CD14-positive monocyte (primary cell): ENCODE data around the gene FOXL2. TPM values are rescaled to one million over a fixed set of nuclear protein-coding genes. Genes with fewer than 3 reads are reported as not detected.

Experiments used
- DNase-seq, 3 donors: peaks; one replicate each; pipeline ENCODE4 v3.0.0-alpha.2; 2011 to 2022
- H2AFZ ChIP-seq: 2 replicates; pipeline ENCODE4 v1.6.0; 2012; ENCODE audit warnings: mild to moderate bottlenecking, low read depth, low read length, inconsistent platforms; ENCODE audit not compliant: insufficient read depth, poor library complexity, severe bottlenecking
- H3K27ac ChIP-seq, 2 donors: 1 replicate in 1 of 2; 2 replicates in 1 of 2; pipeline ENCODE4 v1.5.1; 2012 to 2013; ENCODE audit warnings: low read length in 2 of 2, control low read depth in 1 of 2, inconsistent platforms in 1 of 2, low read depth in 1 of 2, mild to moderate bottlenecking in 1 of 2
- H3K27me3 ChIP-seq, 2 donors: one replicate each; pipeline versions ENCODE4 v1.6.0 to v1.6.1; 2011 to 2013; ENCODE audit warnings: low read length in 2 of 2; ENCODE audit not compliant: control insufficient read depth in 2 of 2, insufficient read depth in 2 of 2
- H3K36me3 ChIP-seq, 2 donors: replicated peaks in 1 of 2; 1 replicate in 1 of 2; 2 replicates in 1 of 2; pipeline versions ENCODE4 v1.5.1 to v1.6.1; 2012 to 2013; ENCODE audit warnings: low read length in 2 of 2, control low read depth in 1 of 2, inconsistent platforms in 1 of 2, mild to moderate bottlenecking in 1 of 2; ENCODE audit not compliant: insufficient read depth in 2 of 2, control insufficient read depth in 1 of 2
- H3K4me1 ChIP-seq, 2 donors: 1 replicate in 1 of 2; 2 replicates in 1 of 2; pipeline versions ENCODE4 v1.5.1 to v1.6.1; 2012 to 2013; ENCODE audit warnings: low read length in 2 of 2, control low read depth in 1 of 2, inconsistent platforms in 1 of 2, mild to moderate bottlenecking in 1 of 2, moderate library complexity in 1 of 2; ENCODE audit not compliant: insufficient read depth in 2 of 2, control insufficient read depth in 1 of 2
- H3K4me2 ChIP-seq: replicated peaks from 2 replicates; pipeline ENCODE3; 2012; ENCODE audit warnings: low read length, moderate library complexity, mild to moderate bottlenecking; ENCODE audit not compliant: poor library complexity, severe bottlenecking; ENCODE audit errors: extremely low read depth
- H3K4me3 ChIP-seq, 3 experiments: fragments of 200-600 bp in 1 of 3; sonication (generic) in 1 of 3; replicated peaks in 1 of 3; 1 replicate in 2 of 3; 2 replicates in 1 of 3; pipeline ENCODE4 v1.5.1; 2011 to 2013; ENCODE audit warnings: low read length in 3 of 3, mild to moderate bottlenecking in 3 of 3, control low read depth in 2 of 3, low read depth in 2 of 3, inconsistent platforms in 1 of 3, moderate library complexity in 1 of 3
- H3K79me2 ChIP-seq: 2 replicates; pipeline ENCODE4 v1.6.0; 2012; ENCODE audit warnings: mild to moderate bottlenecking, control low read depth, inconsistent platforms, low read length, moderate library complexity; ENCODE audit not compliant: insufficient read depth
- H3K9ac ChIP-seq: 2 replicates; pipeline ENCODE4 v1.6.0; 2017; ENCODE audit warnings: low read length, mild to moderate bottlenecking; ENCODE audit not compliant: insufficient read depth, poor library complexity, severe bottlenecking
- H3K9me3 ChIP-seq, 2 donors: replicated peaks in 1 of 2; 1 replicate in 1 of 2; 2 replicates in 1 of 2; pipeline versions ENCODE4 v1.5.1 to v1.6.1; 2012 to 2013; ENCODE audit warnings: low read length in 2 of 2, control low read depth in 1 of 2; ENCODE audit not compliant: control insufficient read depth in 1 of 2, insufficient read depth in 1 of 2
- H4K20me1 ChIP-seq: 2 replicates; pipeline ENCODE4 v1.6.0; 2012; ENCODE audit warnings: mild to moderate bottlenecking, low read length, control low read depth, moderate library complexity; ENCODE audit not compliant: insufficient read depth
- H3K27ac Mint-ChIP-seq, 7 donors: one replicate each; pipeline ENCODE4 v1.8.0; 2020; ENCODE audit warnings: mild to moderate bottlenecking in 7 of 7, mixed read lengths in 7 of 7, moderate library complexity in 6 of 7, inconsistent platforms in 2 of 7
- H3K27me3 Mint-ChIP-seq, 3 donors: one replicate each; pipeline ENCODE4 v1.8.0; 2021 to 2022; ENCODE audit warnings: low read depth in 3 of 3, mild to moderate bottlenecking in 3 of 3, mixed read lengths in 3 of 3, moderate library complexity in 3 of 3, inconsistent platforms in 1 of 3
- H3K36me3 Mint-ChIP-seq, 2 donors: one replicate each; pipeline ENCODE4 v1.8.0; 2020; ENCODE audit warnings: mixed read lengths in 2 of 2, inconsistent platforms in 1 of 2, mild to moderate bottlenecking in 1 of 2
- H3K4me1 Mint-ChIP-seq: one replicate; pipeline ENCODE4 v1.8.0; 2020; ENCODE audit warnings: mild to moderate bottlenecking, mixed read lengths
- H3K4me3 Mint-ChIP-seq, 2 donors: one replicate each; pipeline ENCODE4 v1.8.0; 2020; ENCODE audit warnings: mild to moderate bottlenecking in 2 of 2, mixed read lengths in 2 of 2, moderate library complexity in 1 of 2
- H3K9me3 Mint-ChIP-seq, 7 donors: one replicate each; pipeline ENCODE4 v1.8.0; 2020 to 2022; ENCODE audit warnings: mixed read lengths in 7 of 7, mild to moderate bottlenecking in 6 of 7, moderate library complexity in 6 of 7, inconsistent platforms in 2 of 7
- WGBS: methylation state at CpG from one replicate; pipeline ENCODE4 v1.1.5; 2013; ENCODE audit warnings: missing lambda C conversion rate; ENCODE audit not compliant: insufficient coverage; 5-methylcytosine and 5-hydroxymethylcytosine counted together
- intact Hi-C, 2 donors: fragments of 100-400 bp; cut with micrococcal nuclease; formaldehyde crosslinking; loops; one replicate each; pipeline versions ENCODE4 v1.15.0 to v1.15.1; 2023
- polyA plus RNA-seq, 3 donors: library from polyadenylated mRNA; depleted of rRNA in 1 of 3; unstranded in 2 of 3; stranded (reverse) in 1 of 3; fragments of 300-500 nt in 2 of 3; fragments of >200 nt in 1 of 3; fragmentation: Illumina TruSeq in 2 of 3; gene quantifications; 1 replicate in 2 of 3; 2 replicates in 1 of 3; pipeline ENCODE4 v1.2.3, GENCODE V29; 2012 to 2021
- TF ChIP-seq, protein P1 (sequence below): fragments of 200-600 bp; IDR thresholded peaks from one replicate; pipeline ENCODE4 v1.8.0; 2022; ENCODE audit warnings: antibody characterized with exemption, mild to moderate bottlenecking

The FOXL2 gene
- polyA plus RNA-seq, 3 donors: not detected

DNA sequence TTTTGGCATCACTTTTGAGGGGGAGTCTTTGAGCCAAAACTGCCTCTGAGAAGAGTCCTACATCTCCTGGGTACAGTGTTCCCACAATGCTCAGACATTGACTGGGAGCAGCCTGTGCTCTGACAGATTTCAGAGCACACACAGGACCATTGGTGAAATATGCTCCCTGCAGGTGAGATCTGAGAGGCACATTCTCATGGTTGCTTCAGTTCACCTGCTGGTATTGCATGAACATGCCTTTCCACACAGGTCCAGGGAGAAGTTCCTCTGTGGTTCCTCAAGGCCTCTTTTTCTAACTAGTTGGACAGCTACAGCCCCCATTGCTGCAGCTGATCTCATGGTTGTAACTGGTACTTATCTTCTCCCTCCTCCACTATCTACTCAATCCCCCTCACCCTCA is 37.0 kb downstream of the FOXL2 start:
- no peaks in the 10 kb centered on the region for H3K79me2 ChIP-seq
- no peaks in the 10 kb centered on the region for H3K9me3 ChIP-seq
- no peaks in the 10 kb centered on the region for H3K36me3 ChIP-seq
- TF ChIP-seq, protein P1, sequence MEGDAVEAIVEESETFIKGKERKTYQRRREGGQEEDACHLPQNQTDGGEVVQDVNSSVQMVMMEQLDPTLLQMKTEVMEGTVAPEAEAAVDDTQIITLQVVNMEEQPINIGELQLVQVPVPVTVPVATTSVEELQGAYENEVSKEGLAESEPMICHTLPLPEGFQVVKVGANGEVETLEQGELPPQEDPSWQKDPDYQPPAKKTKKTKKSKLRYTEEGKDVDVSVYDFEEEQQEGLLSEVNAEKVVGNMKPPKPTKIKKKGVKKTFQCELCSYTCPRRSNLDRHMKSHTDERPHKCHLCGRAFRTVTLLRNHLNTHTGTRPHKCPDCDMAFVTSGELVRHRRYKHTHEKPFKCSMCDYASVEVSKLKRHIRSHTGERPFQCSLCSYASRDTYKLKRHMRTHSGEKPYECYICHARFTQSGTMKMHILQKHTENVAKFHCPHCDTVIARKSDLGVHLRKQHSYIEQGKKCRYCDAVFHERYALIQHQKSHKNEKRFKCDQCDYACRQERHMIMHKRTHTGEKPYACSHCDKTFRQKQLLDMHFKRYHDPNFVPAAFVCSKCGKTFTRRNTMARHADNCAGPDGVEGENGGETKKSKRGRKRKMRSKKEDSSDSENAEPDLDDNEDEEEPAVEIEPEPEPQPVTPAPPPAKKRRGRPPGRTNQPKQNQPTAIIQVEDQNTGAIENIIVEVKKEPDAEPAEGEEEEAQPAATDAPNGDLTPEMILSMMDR: no peak
- peaks cover 33 to 36% of the 10 kb centered on the region in 2 donors for H3K4me1 ChIP-seq
- H3K27me3 Mint-ChIP-seq: peaks cover 0 to 5% (median 2%) of the 10 kb centered on the region in 3 donors
- peaks cover 0 to 3% (median 0%) of the 10 kb centered on the region in 7 donors for H3K9me3 Mint-ChIP-seq
- H3K9ac ChIP-seq: no peak overlapping the region
- H3K27me3 ChIP-seq: no peaks in the 10 kb centered on the region
- intact Hi-C loops: no loop called here
- no peak overlapping the region for H3K4me2 ChIP-seq
- peaks cover 34% of the 10 kb centered on the region for H3K4me1 Mint-ChIP-seq
- no peak for DNase-seq
- H4K20me1 ChIP-seq: no peaks in the 10 kb centered on the region
- peak overlapping the region in 1 of 7 donors; percentile 81 for H3K27ac Mint-ChIP-seq
- no peak overlapping the region for H3K4me3 Mint-ChIP-seq
- H3K4me3 ChIP-seq: no peak overlapping the region
- H3K27ac ChIP-seq: no peak overlapping the region
- H3K36me3 Mint-ChIP-seq: no peaks in the 10 kb centered on the region
- no peak overlapping the region for H2AFZ ChIP-seq

DNA sequence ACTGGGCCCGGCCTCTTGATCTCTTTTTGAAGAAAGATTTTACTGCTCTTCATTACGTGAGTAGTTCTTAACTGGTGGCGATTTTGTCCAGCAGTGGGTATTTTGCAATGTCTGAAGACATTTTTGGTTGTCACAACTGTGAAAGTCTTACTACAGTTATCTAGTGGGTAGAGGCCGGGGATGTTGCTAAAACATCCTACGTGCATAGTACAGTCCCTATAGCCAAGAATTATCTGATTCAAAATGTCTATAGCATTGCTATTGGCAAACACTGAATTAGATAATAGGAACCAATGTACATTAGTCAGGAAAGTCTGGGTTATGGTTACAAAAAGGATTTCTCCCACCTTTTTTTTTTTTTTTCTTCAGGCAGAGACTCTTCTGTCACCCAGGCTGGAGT is 38.1 kb downstream of the FOXL2 start:
- no CpG with 5 or more reads among the region's 5 CpGs for WGBS
- TF ChIP-seq, protein P1: no peak
- Mint-ChIP-seq H3K9me3 (peaks cover 0 to 3% (median 0%) of the 10 kb centered on the region in 7 donors), H3K4me1 (peaks cover 28% of the 10 kb centered on the region), H3K27me3 (peaks cover 0 to 3% (median 2%) of the 10 kb centered on the region in 3 donors), H3K4me3 (no peak overlapping the region), H3K27ac (peak overlapping the region in 6 of 7 donors; percentile 68 to 84 (median 80)), H3K36me3 (no peaks in the 10 kb centered on the region)
- no peak overlapping the region for H3K4me2 ChIP-seq
- H3K4me1 ChIP-seq: peaks cover 28 to 30% of the 10 kb centered on the region in 2 donors
- H3K27me3 ChIP-seq: no peaks in the 10 kb centered on the region
- no peaks in the 10 kb centered on the region for H4K20me1 ChIP-seq
- peak overlapping the region; percentile 14 to 61 for H3K27ac ChIP-seq
- H3K79me2 ChIP-seq: no peaks in the 10 kb centered on the region
- intact Hi-C loops: no loop called here
- H3K9ac ChIP-seq: no peak overlapping the region
- no peak overlapping the region for H3K4me3 ChIP-seq
- DNase-seq: peak; percentile 21 to 50 (median 43)
- no peaks in the 10 kb centered on the region for H3K9me3 ChIP-seq
- H3K36me3 ChIP-seq: no peaks in the 10 kb centered on the region
- no peak overlapping the region for H2AFZ ChIP-seq
